Ovary (tissue), 9 donors: ENCODE results near the gene CACNA2D4. TPM values are rescaled to one million over a fixed set of nuclear protein-coding genes. Genes with fewer than 3 reads are reported as not detected.

ENCODE experiments used
- DNase-seq, 5 donors: peaks; one replicate each; pipeline ENCODE4 v3.0.0-alpha.2; 2019 to 2020
- H3K27ac ChIP-seq, 2 donors: fragments of 200-600 bp; one replicate each; pipeline versions ENCODE4 v1.5.1 to v1.8.0; 2019 to 2022
- H3K27me3 ChIP-seq: fragments of 200-600 bp; one replicate; pipeline ENCODE4 v1.8.0; 2022
- H3K36me3 ChIP-seq: fragments of 200-600 bp; sonication (generic); one replicate; pipeline ENCODE4 v1.5.1; 2019
- H3K4me1 ChIP-seq: one replicate; pipeline ENCODE4 v1.8.1; 2013; ENCODE audit warnings: mild to moderate bottlenecking, moderate library complexity; ENCODE audit not compliant: insufficient read depth
- H3K4me3 ChIP-seq: fragments of 200-600 bp; sonication (generic); one replicate; pipeline ENCODE4 v1.5.1; 2017
- H3K9me3 ChIP-seq, 2 donors: fragments of 200-600 bp in 1 of 2; sonication (generic) in 1 of 2; one replicate each; pipeline versions ENCODE4 v1.5.1 to v1.8.1; 2013 to 2019; ENCODE audit warnings: mild to moderate bottlenecking in 1 of 2, moderate library complexity in 1 of 2
- CTCF ChIP-seq, 3 donors: fragments of 450-650 bp in 2 of 3; fragments of 200-600 bp in 1 of 3; IDR thresholded peaks; one replicate each; pipeline versions ENCODE4 v1.5.1 to v1.8.0; 2016 to 2022; ENCODE audit warnings: antibody characterized with exemption in 3 of 3, mild to moderate bottlenecking in 1 of 3
- EP300 ChIP-seq: sonication (generic); formaldehyde crosslinking; IDR thresholded peaks from one replicate; pipeline ENCODE4 v1.6.1; 2017; ENCODE audit warnings: antibody characterized with exemption
- POLR2A ChIP-seq: fragments of 450-650 bp; IDR thresholded peaks from one replicate; pipeline ENCODE4 v1.6.1; 2017; ENCODE audit warnings: antibody characterized with exemption, mild to moderate bottlenecking, moderate library complexity
- WGBS, 3 donors: extraction: QIAGEN DNeasy Blood & Tissue Kit in 1 of 3; methylation state at CpG; one replicate each; pipeline versions ENCODE4 v1.1.5 to v1.1.7; 2013 to 2017; 5-methylcytosine and 5-hydroxymethylcytosine counted together
- intact Hi-C, 4 donors: fragments of 100-400 bp; cut with DNase I; formaldehyde crosslinking; loops; one replicate each; pipeline versions ENCODE4 v1.11.0 to v1.15.1; 2022 to 2023
- polyA plus RNA-seq, 2 donors: library from polyadenylated mRNA; stranded (reverse); fragments of 200-250 nt in 1 of 2; fragments of 350-450 nt in 1 of 2; fragmentation: Illumina TruSeq in 1 of 2; extraction: RNeasy Lipid Tissue Mini Kit (QIAGEN cat#74804) in 1 of 2; gene quantifications; one replicate each; pipeline ENCODE4 v1.2.3, GENCODE V29; 2013 to 2014
- total RNA-seq, 7 donors: library from RNA; depleted of rRNA in 2 of 7; stranded (reverse); fragments of >200 nt in 2 of 7; fragmentation: NEBNext Ultra II Directional in 3 of 7; extraction: Animal tissue kit (Norgen Biotek cat#: 25700) in 3 of 7; gene quantifications; one replicate each; pipeline versions ENCODE4 v1.1.0 to v1.2.4, GENCODE V29; 2016 to 2023
- donor health status: DM: no; HTN: no; CAD: no; lungs with moderate emphysema.
- donor health status: DM: no; HTN: no; CAD: no.
- donor health status: Bipolar disorder and iron deficiency.
- donor health status: DM: yes; HTN: yes; CAD: no.
- donor health status: DM: no; HTN: no; CAD: no.
- donor health status: DM: yes; HTN: yes; CAD: no.

CACNA2D4 gene
- total and polyA plus RNA-seq, 9 donors, result 2.1 to 6.8 (median 3.2) TPM

DNA sequence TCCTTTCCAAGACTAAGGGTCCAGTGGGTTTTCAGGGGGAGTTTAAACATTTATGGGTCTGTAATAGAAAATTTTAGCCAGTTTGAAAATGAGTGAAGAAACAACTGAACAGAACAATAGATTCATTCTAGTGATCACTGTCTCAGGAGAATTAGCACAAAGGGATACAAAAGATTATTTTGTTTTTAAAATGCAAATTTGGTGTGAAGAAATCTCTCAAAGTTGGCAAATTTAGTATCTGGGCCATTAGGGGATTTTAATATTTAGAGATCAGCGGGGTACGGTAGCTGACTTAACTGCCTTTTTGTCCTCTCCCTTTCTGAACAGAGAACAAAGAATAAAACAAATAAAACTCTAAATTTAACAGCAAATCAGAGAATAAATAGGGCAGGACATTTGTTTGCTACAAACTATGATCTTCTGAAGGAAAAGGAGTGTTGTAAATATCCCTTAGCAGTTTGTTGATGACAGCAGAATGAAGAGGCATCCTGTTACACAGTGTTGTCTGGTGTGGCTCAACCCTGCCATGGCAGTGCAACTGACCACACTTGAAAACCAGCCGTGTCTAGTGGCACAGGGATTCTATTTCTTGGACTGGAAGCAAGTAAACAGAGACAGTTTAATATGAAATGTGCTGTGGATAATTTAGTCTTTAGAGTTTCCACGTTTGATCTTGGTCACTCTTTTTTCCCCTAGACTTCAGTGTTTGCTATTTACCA lies 144.4 kb downstream of the CACNA2D4 start:
- no peak for TF ChIP-seq POLR2A
- TF ChIP-seq CTCF (IDR thresholded peaks at IDR 0.05), result no peak
- no peak for TF ChIP-seq EP300
- no peak for DNase-seq
- H3K4me1 ChIP-seq, result no peaks in the 10 kb centered on the region
- H3K9me3 ChIP-seq, result no peaks in the 10 kb centered on the region
- H3K27me3 ChIP-seq, result no peaks in the 10 kb centered on the region
- no peak overlapping the region for H3K4me3 ChIP-seq
- H3K36me3 ChIP-seq, result no peaks in the 10 kb centered on the region
- 80 to 83% (median 81%) methylated on average over 4 of the region's 4 CpGs for WGBS, 3 donors
- no peak overlapping the region for H3K27ac ChIP-seq
- intact Hi-C loops, result no loop called here

GRCh38 chr12:1769809-1770494 lies 148.5 kb downstream of the CACNA2D4 start:
- DNase-seq, result no peak
- Histone ChIP-seq H3K4me3 (no peak overlapping the region), H3K36me3 (no peaks in the 10 kb centered on the region), H3K9me3 (no peaks in the 10 kb centered on the region), H3K27me3 (no peaks in the 10 kb centered on the region), H3K27ac (no peak overlapping the region), H3K4me1 (no peaks in the 10 kb centered on the region)
- TF ChIP-seq POLR2A, result no peak
- 93 to 95% (median 94%) methylated on average over 8 of the region's 8 CpGs for WGBS, 3 donors
- intact Hi-C loops, result no loop called here

GRCh38 chr12:1768615-1769014 lies 149.8 kb downstream of the CACNA2D4 start:
- no peaks in the 10 kb centered on the region for H3K4me1 ChIP-seq
- DNase-seq, result no peak
- no peaks in the 10 kb centered on the region for H3K9me3 ChIP-seq
- no peaks in the 10 kb centered on the region for H3K27me3 ChIP-seq
- no peak overlapping the region for H3K4me3 ChIP-seq
- intact Hi-C loops, result no loop called here
- TF ChIP-seq CTCF (IDR thresholded peaks at IDR 0.05) (no peak), EP300 (no peak), POLR2A (no peak)
- H3K36me3 ChIP-seq, result no peaks in the 10 kb centered on the region
- no peak overlapping the region for H3K27ac ChIP-seq
- 97 to 100% (median 97%) methylated on average over 1 of the region's 1 CpG for WGBS, 3 donors

GRCh38 chr12:1767407-1768090 lies 150.9 kb downstream of the CACNA2D4 start:
- Histone ChIP-seq H3K4me1 (no peaks in the 10 kb centered on the region), H3K36me3 (no peaks in the 10 kb centered on the region), H3K4me3 (no peak overlapping the region), H3K27ac (no peak overlapping the region), H3K27me3 (no peaks in the 10 kb centered on the region), H3K9me3 (no peaks in the 10 kb centered on the region)
- DNase-seq, result no peak
- TF ChIP-seq POLR2A, result no peak
- no peak for TF ChIP-seq CTCF (IDR thresholded peaks at IDR 0.05)
- TF ChIP-seq EP300, result no peak
- intact Hi-C loops, result no loop called here
- 96 to 97% (median 96%) methylated on average over 1 of the region's 1 CpG for WGBS, 3 donors
